HG03095 (cell line): ENCODE data around the gene COL1A1.
A peak's percentile ranks its signal among the peaks of the same experiment; 100 is the strongest.

Source experiments
- ATAC-seq: cut with Tn5 transposase; IDR thresholded peaks from one replicate; pipeline ENCODE4 v1.9.1; 2021; ENCODE audit warnings: moderate library complexity; ENCODE audit not compliant: unreplicated experiment

COL1A1 gene

GRCh38 chr17:50161023-50161910 lies 40.2 kb downstream of the COL1A1 start:
- peak; percentile 75 for ATAC-seq

GRCh38 chr17:50157891-50158290 lies 43.5 kb downstream of the COL1A1 start:
- no peak for ATAC-seq

- ATAC-seq: no peak
Observed at GRCh38 chr17:50155115-50155819, 46.2 kb downstream of the COL1A1 start.

- ATAC-seq: no peak
Observed at GRCh38 chr17:50154604-50155003, 46.8 kb downstream of the COL1A1 start.

- ATAC-seq: no peak
Observed at GRCh38 chr17:50153650-50154575, 47.5 kb downstream of the COL1A1 start.

GRCh38 chr17:50152736-50153135 lies 48.7 kb downstream of the COL1A1 start:
- ATAC-seq: no peak

- peak; percentile 25 for ATAC-seq
Observed at GRCh38 chr17:50151937-50152547, 49.4 kb downstream of the COL1A1 start.

GRCh38 chr17:50151041-50151936 lies 50.1 kb downstream of the COL1A1 start:
- peak; percentile 28 for ATAC-seq

GRCh38 chr17:50150354-50151040 lies 50.9 kb downstream of the COL1A1 start, which contains the start of gene PPP1R9B:
PPP1R9B (minus strand) TSS chr17:50150677; CDS start chr17:50150513, 164 bp downstream.
- no peak for ATAC-seq

- no peak for ATAC-seq
Observed at GRCh38 chr17:50149417-50150353, 51.7 kb downstream of the COL1A1 start.

GRCh38 chr17:50149091-50149416 lies 52.4 kb downstream of the COL1A1 start:
- ATAC-seq: no peak

GRCh38 chr17:50148226-50149090 lies 53.0 kb downstream of the COL1A1 start:
- ATAC-seq: peak; percentile 36

- no peak for ATAC-seq
Observed at GRCh38 chr17:50147841-50148225, 53.6 kb downstream of the COL1A1 start.

- ATAC-seq: no peak
Observed at GRCh38 chr17:50146927-50147665, 54.3 kb downstream of the COL1A1 start.

GRCh38 chr17:50146230-50146926 lies 55.1 kb downstream of the COL1A1 start:
- ATAC-seq: no peak
